ENCODE measurements around the gene RAB26.
A peak's percentile ranks its signal among the peaks of the same experiment; 100 is the strongest.

- TF ChIP-seq CTCF (conservative IDR thresholded peaks at IDR 0.05; ENCODE audit: low read depth in 2 of 2) (peak; percentile 64 to 96), EZH2 (IDR thresholded peaks at IDR 0.05; ENCODE audit: low read depth, unreplicated experiment) (no peak), EZH2phosphoT487 (IDR thresholded peaks at IDR 0.05; ENCODE audit: unreplicated experiment) (no peak), POLR2AphosphoS5 (IDR thresholded peaks at IDR 0.05; ENCODE audit: low read depth) (no peak), REST (IDR thresholded peaks at IDR 0.05; ENCODE audit: unreplicated experiment) (no peak)
These were observed 46.5 kb downstream of the RAB26 start for GRCh38 chr16:2194852-2195321.

Measured in GM23338 (cell line).